ENCODE data around the gene LMF2.

- TF ChIP-seq JUN (IDR thresholded peaks at IDR 0.05; ENCODE audit: low read depth, low read length): no peak
- no peak for TF ChIP-seq HDAC2 (IDR thresholded peaks at IDR 0.05; ENCODE audit: borderline replicate concordance in 1 of 2, low read depth in 2 of 2, low read length in 2 of 2)
- TF ChIP-seq RXRA (IDR thresholded peaks at IDR 0.05; ENCODE audit: insufficient read depth, low read depth, low read length): no peak
- no peak for TF ChIP-seq EP300 (IDR thresholded peaks at IDR 0.05; ENCODE audit: borderline replicate concordance in 1 of 2, low read depth in 2 of 2, low read length in 2 of 2)
- TF ChIP-seq CTCF (IDR thresholded peaks at IDR 0.05; ENCODE audit: control extremely low read depth in 1 of 3, insufficient read depth in 1 of 3, low read depth in 1 of 3, low read length in 3 of 3): no peak
- TF ChIP-seq, protein P1, sequence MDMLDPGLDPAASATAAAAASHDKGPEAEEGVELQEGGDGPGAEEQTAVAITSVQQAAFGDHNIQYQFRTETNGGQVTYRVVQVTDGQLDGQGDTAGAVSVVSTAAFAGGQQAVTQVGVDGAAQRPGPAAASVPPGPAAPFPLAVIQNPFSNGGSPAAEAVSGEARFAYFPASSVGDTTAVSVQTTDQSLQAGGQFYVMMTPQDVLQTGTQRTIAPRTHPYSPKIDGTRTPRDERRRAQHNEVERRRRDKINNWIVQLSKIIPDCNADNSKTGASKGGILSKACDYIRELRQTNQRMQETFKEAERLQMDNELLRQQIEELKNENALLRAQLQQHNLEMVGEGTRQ (IDR thresholded peaks at IDR 0.05; ENCODE audit: low read length): no peak
- no peak for TF ChIP-seq RFX5 (IDR thresholded peaks at IDR 0.05; ENCODE audit: borderline replicate concordance, low read depth, low read length)
- no peak for TF ChIP-seq POLR2AphosphoS5 (IDR thresholded peaks at IDR 0.05; ENCODE audit: low read depth, low read length)
- TF ChIP-seq EZH2 (IDR thresholded peaks at IDR 0.05; ENCODE audit: low read depth, low read length, severe bottlenecking): no peak
- no peak for TF ChIP-seq TEAD4 (IDR thresholded peaks at IDR 0.05; ENCODE audit: low read depth, low read length)
- TF ChIP-seq NRF1 (IDR thresholded peaks at IDR 0.05; ENCODE audit: low read depth, low read length): no peak
- TF ChIP-seq, protein P2, sequence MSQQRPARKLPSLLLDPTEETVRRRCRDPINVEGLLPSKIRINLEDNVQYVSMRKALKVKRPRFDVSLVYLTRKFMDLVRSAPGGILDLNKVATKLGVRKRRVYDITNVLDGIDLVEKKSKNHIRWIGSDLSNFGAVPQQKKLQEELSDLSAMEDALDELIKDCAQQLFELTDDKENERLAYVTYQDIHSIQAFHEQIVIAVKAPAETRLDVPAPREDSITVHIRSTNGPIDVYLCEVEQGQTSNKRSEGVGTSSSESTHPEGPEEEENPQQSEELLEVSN (IDR thresholded peaks at IDR 0.05): no peak
- TF ChIP-seq, protein P3, sequence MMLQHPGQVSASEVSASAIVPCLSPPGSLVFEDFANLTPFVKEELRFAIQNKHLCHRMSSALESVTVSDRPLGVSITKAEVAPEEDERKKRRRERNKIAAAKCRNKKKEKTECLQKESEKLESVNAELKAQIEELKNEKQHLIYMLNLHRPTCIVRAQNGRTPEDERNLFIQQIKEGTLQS (IDR thresholded peaks at IDR 0.05; ENCODE audit: insufficient read depth, low read depth, low read length): no peak
- no peak for TF ChIP-seq HDAC6 (IDR thresholded peaks at IDR 0.05; ENCODE audit: low read depth, low read length)
These were observed 14.8 kb upstream of the LMF2 start for GRCh38 chr22:50522208-50522805.

All from H1 (cell line).